CD14-positive monocyte (primary cell): ENCODE data around the gene REPIN1. TPM values are rescaled to one million over a fixed set of nuclear protein-coding genes. Genes with fewer than 3 reads are reported as not detected.
A peak's percentile ranks its signal among the peaks of the same experiment; 100 is the strongest.

Experiments used
- DNase-seq, 3 donors: peaks; one replicate each; pipeline ENCODE4 v3.0.0-alpha.2; 2011 to 2022
- H2AFZ ChIP-seq: 2 replicates; pipeline ENCODE4 v1.6.0; 2012; ENCODE audit warnings: mild to moderate bottlenecking, low read depth, low read length, inconsistent platforms; ENCODE audit not compliant: insufficient read depth, poor library complexity, severe bottlenecking
- H3K27ac ChIP-seq, 2 donors: 1 replicate in 1 of 2; 2 replicates in 1 of 2; pipeline ENCODE4 v1.5.1; 2012 to 2013; ENCODE audit warnings: low read length in 2 of 2, control low read depth in 1 of 2, inconsistent platforms in 1 of 2, low read depth in 1 of 2, mild to moderate bottlenecking in 1 of 2
- H3K27me3 ChIP-seq, 2 donors: one replicate each; pipeline versions ENCODE4 v1.6.0 to v1.6.1; 2011 to 2013; ENCODE audit warnings: low read length in 2 of 2; ENCODE audit not compliant: control insufficient read depth in 2 of 2, insufficient read depth in 2 of 2
- H3K36me3 ChIP-seq, 2 donors: replicated peaks in 1 of 2; 1 replicate in 1 of 2; 2 replicates in 1 of 2; pipeline versions ENCODE4 v1.5.1 to v1.6.1; 2012 to 2013; ENCODE audit warnings: low read length in 2 of 2, control low read depth in 1 of 2, inconsistent platforms in 1 of 2, mild to moderate bottlenecking in 1 of 2; ENCODE audit not compliant: insufficient read depth in 2 of 2, control insufficient read depth in 1 of 2
- H3K4me1 ChIP-seq, 2 donors: 1 replicate in 1 of 2; 2 replicates in 1 of 2; pipeline versions ENCODE4 v1.5.1 to v1.6.1; 2012 to 2013; ENCODE audit warnings: low read length in 2 of 2, control low read depth in 1 of 2, inconsistent platforms in 1 of 2, mild to moderate bottlenecking in 1 of 2, moderate library complexity in 1 of 2; ENCODE audit not compliant: insufficient read depth in 2 of 2, control insufficient read depth in 1 of 2
- H3K4me2 ChIP-seq: replicated peaks from 2 replicates; pipeline ENCODE3; 2012; ENCODE audit warnings: low read length, moderate library complexity, mild to moderate bottlenecking; ENCODE audit not compliant: poor library complexity, severe bottlenecking; ENCODE audit errors: extremely low read depth
- H3K4me3 ChIP-seq, 3 experiments: fragments of 200-600 bp in 1 of 3; sonication (generic) in 1 of 3; replicated peaks in 1 of 3; 1 replicate in 2 of 3; 2 replicates in 1 of 3; pipeline ENCODE4 v1.5.1; 2011 to 2013; ENCODE audit warnings: low read length in 3 of 3, mild to moderate bottlenecking in 3 of 3, control low read depth in 2 of 3, low read depth in 2 of 3, inconsistent platforms in 1 of 3, moderate library complexity in 1 of 3
- H3K79me2 ChIP-seq: 2 replicates; pipeline ENCODE4 v1.6.0; 2012; ENCODE audit warnings: mild to moderate bottlenecking, control low read depth, inconsistent platforms, low read length, moderate library complexity; ENCODE audit not compliant: insufficient read depth
- H3K9ac ChIP-seq: 2 replicates; pipeline ENCODE4 v1.6.0; 2017; ENCODE audit warnings: low read length, mild to moderate bottlenecking; ENCODE audit not compliant: insufficient read depth, poor library complexity, severe bottlenecking
- H3K9me3 ChIP-seq, 2 donors: replicated peaks in 1 of 2; 1 replicate in 1 of 2; 2 replicates in 1 of 2; pipeline versions ENCODE4 v1.5.1 to v1.6.1; 2012 to 2013; ENCODE audit warnings: low read length in 2 of 2, control low read depth in 1 of 2; ENCODE audit not compliant: control insufficient read depth in 1 of 2, insufficient read depth in 1 of 2
- H4K20me1 ChIP-seq: 2 replicates; pipeline ENCODE4 v1.6.0; 2012; ENCODE audit warnings: mild to moderate bottlenecking, low read length, control low read depth, moderate library complexity; ENCODE audit not compliant: insufficient read depth
- H3K27ac Mint-ChIP-seq, 7 donors: one replicate each; pipeline ENCODE4 v1.8.0; 2020; ENCODE audit warnings: mild to moderate bottlenecking in 7 of 7, mixed read lengths in 7 of 7, moderate library complexity in 6 of 7, inconsistent platforms in 2 of 7
- H3K27me3 Mint-ChIP-seq, 3 donors: one replicate each; pipeline ENCODE4 v1.8.0; 2021 to 2022; ENCODE audit warnings: low read depth in 3 of 3, mild to moderate bottlenecking in 3 of 3, mixed read lengths in 3 of 3, moderate library complexity in 3 of 3, inconsistent platforms in 1 of 3
- H3K36me3 Mint-ChIP-seq, 2 donors: one replicate each; pipeline ENCODE4 v1.8.0; 2020; ENCODE audit warnings: mixed read lengths in 2 of 2, inconsistent platforms in 1 of 2, mild to moderate bottlenecking in 1 of 2
- H3K4me1 Mint-ChIP-seq: one replicate; pipeline ENCODE4 v1.8.0; 2020; ENCODE audit warnings: mild to moderate bottlenecking, mixed read lengths
- H3K4me3 Mint-ChIP-seq, 2 donors: one replicate each; pipeline ENCODE4 v1.8.0; 2020; ENCODE audit warnings: mild to moderate bottlenecking in 2 of 2, mixed read lengths in 2 of 2, moderate library complexity in 1 of 2
- H3K9me3 Mint-ChIP-seq, 7 donors: one replicate each; pipeline ENCODE4 v1.8.0; 2020 to 2022; ENCODE audit warnings: mixed read lengths in 7 of 7, mild to moderate bottlenecking in 6 of 7, moderate library complexity in 6 of 7, inconsistent platforms in 2 of 7
- CTCF ChIP-seq: fragments of 200-600 bp; IDR thresholded peaks from one replicate; pipeline ENCODE4 v1.8.0; 2022; ENCODE audit warnings: antibody characterized with exemption, mild to moderate bottlenecking
- WGBS: methylation state at CpG from one replicate; pipeline ENCODE4 v1.1.5; 2013; ENCODE audit warnings: missing lambda C conversion rate; ENCODE audit not compliant: insufficient coverage; 5-methylcytosine and 5-hydroxymethylcytosine counted together
- intact Hi-C, 2 donors: fragments of 100-400 bp; cut with micrococcal nuclease; formaldehyde crosslinking; loops; one replicate each; pipeline versions ENCODE4 v1.15.0 to v1.15.1; 2023
- polyA plus RNA-seq, 3 donors: library from polyadenylated mRNA; depleted of rRNA in 1 of 3; unstranded in 2 of 3; stranded (reverse) in 1 of 3; fragments of 300-500 nt in 2 of 3; fragments of >200 nt in 1 of 3; fragmentation: Illumina TruSeq in 2 of 3; gene quantifications; 1 replicate in 2 of 3; 2 replicates in 1 of 3; pipeline ENCODE4 v1.2.3, GENCODE V29; 2012 to 2021

The REPIN1 gene
- polyA plus RNA-seq, 3 donors = 32.7 to 42.9 (median 39.0) TPM

- no peak for DNase-seq
- Histone ChIP-seq H3K4me1 (peaks cover 49 to 52% of the 10 kb centered on the region in 2 donors), H3K4me2 (no peak overlapping the region), H3K9ac (no peak overlapping the region), H3K27me3 (no peaks in the 10 kb centered on the region), H3K27ac (peak overlapping the region; percentile 26 to 76), H4K20me1 (no peaks in the 10 kb centered on the region), H3K9me3 (no peaks in the 10 kb centered on the region), H3K36me3 (no peaks in the 10 kb centered on the region), H2AFZ (no peak overlapping the region), H3K79me2 (no peaks in the 10 kb centered on the region), H3K4me3 (no peak overlapping the region)
- TF ChIP-seq CTCF = no peak
- H3K27ac Mint-ChIP-seq = peak overlapping the region in 5 of 7 donors; percentile 50 to 96 (median 84)
- H3K4me1 Mint-ChIP-seq = peaks cover 45% of the 10 kb centered on the region
- no peaks in the 10 kb centered on the region for H3K9me3 Mint-ChIP-seq
- no peaks in the 10 kb centered on the region for H3K36me3 Mint-ChIP-seq
- intact Hi-C loops = loop anchor here in 1 of 2 donors (10.0 kb wide), 1 partner anchor 421 kb away; no protein-coding TSS in a partner anchor
- WGBS = no CpG with 5 or more reads among the region's 4 CpGs
- no peak overlapping the region for H3K4me3 Mint-ChIP-seq
- H3K27me3 Mint-ChIP-seq = peaks cover 0 to 3% (median 1%) of the 10 kb centered on the region in 3 donors
These were observed 5.3 kb upstream of the REPIN1 start for GRCh38 chr7:150363370-150363769.

- peaks cover 49 to 56% of the 10 kb centered on the region in 2 donors for H3K4me1 ChIP-seq
- WGBS = 31% methylated on average over 2 of the region's 5 CpGs
- no peaks in the 10 kb centered on the region for H3K36me3 ChIP-seq
- Mint-ChIP-seq H3K4me1 (peaks cover 45% of the 10 kb centered on the region), H3K27ac (peak overlapping the region; percentile 78 to 96 (median 89)), H3K4me3 (no peak overlapping the region), H3K9me3 (no peaks in the 10 kb centered on the region), H3K27me3 (peaks cover 0 to 3% (median 1%) of the 10 kb centered on the region in 3 donors), H3K36me3 (no peaks in the 10 kb centered on the region)
- H3K9me3 ChIP-seq = no peaks in the 10 kb centered on the region
- no peak overlapping the region for H3K4me3 ChIP-seq
- H3K27me3 ChIP-seq = no peaks in the 10 kb centered on the region
- no peaks in the 10 kb centered on the region for H4K20me1 ChIP-seq
- intact Hi-C loops = loop anchor here in 1 of 2 donors (10.0 kb wide), 1 partner anchor 421 kb away; no protein-coding TSS in a partner anchor
- no peak overlapping the region for H2AFZ ChIP-seq
- DNase-seq = peak; percentile 75 to 89 (median 88)
- peak overlapping the region; percentile 32 to 76 for H3K27ac ChIP-seq
- H3K79me2 ChIP-seq = peaks cover 3% of the 10 kb centered on the region
- H3K9ac ChIP-seq = no peak overlapping the region
- H3K4me2 ChIP-seq = no peak overlapping the region
- no peak for TF ChIP-seq CTCF
These were observed 4.8 kb upstream of the REPIN1 start for GRCh38 chr7:150363872-150364271.
